SK-N-SH treated with all-trans-retinoic acid at 6 μM for 48 hours (cell line): ENCODE measurements around the gene MXD4.

Source experiments
- ATAC-seq: fragments of 200-7000 bp; cut with Tn5 transposase; 3 replicates; pipeline ENCODE4 v1.9.1; 2020; ENCODE audit warnings: mild to moderate bottlenecking, moderate library complexity
- ARNTL ChIP-seq: fragments of 450-650 bp; formaldehyde crosslinking; IDR thresholded peaks from 2 replicates; pipeline ENCODE4 v1.5.0; 2020; ENCODE audit warnings: low read depth, mild to moderate bottlenecking, moderate library complexity, borderline replicate concordance
- BACH2 ChIP-seq: fragments of 250-450 bp; sonication (Bioruptor Pico); IDR thresholded peaks from 2 replicates; pipeline ENCODE4 v1.9.0; 2021; ENCODE audit warnings: mild to moderate bottlenecking, borderline replicate concordance
- CREB5 ChIP-seq: fragments of 250-450 bp; sonication (Bioruptor Pico); IDR thresholded peaks from 2 replicates; pipeline ENCODE4 v1.5.1; 2020; ENCODE audit warnings: low read depth, mild to moderate bottlenecking, moderate library complexity
- ESRRG ChIP-seq: fragments of 250-450 bp; sonication (Bioruptor Pico); IDR thresholded peaks from 2 replicates; pipeline ENCODE4 v1.6.1; 2021; ENCODE audit warnings: mild to moderate bottlenecking
- GLIS3 ChIP-seq: fragments of 250-450 bp; sonication (Bioruptor Pico); IDR thresholded peaks from 2 replicates; pipeline ENCODE4 v1.5.0; 2020; ENCODE audit warnings: mild to moderate bottlenecking, moderate library complexity
- OSR1 ChIP-seq: fragments of 250-450 bp; sonication (Bioruptor Pico); IDR thresholded peaks from 2 replicates; pipeline ENCODE4 v1.8.0; 2022; ENCODE audit warnings: moderate library complexity, mild to moderate bottlenecking, inconsistent platforms
- PATZ1 ChIP-seq: fragments of 250-450 bp; sonication (Bioruptor Pico); IDR thresholded peaks from 2 replicates; pipeline ENCODE4 v1.8.0; 2020; ENCODE audit warnings: mild to moderate bottlenecking, moderate library complexity, borderline replicate concordance
- POU6F1 ChIP-seq: fragments of 250-450 bp; sonication (Bioruptor Pico); IDR thresholded peaks from 2 replicates; pipeline ENCODE4 v1.8.0; 2021; ENCODE audit warnings: low read depth, mild to moderate bottlenecking, moderate library complexity, borderline replicate concordance
- RARB ChIP-seq: fragments of 250-450 bp; sonication (Bioruptor Pico); IDR thresholded peaks from 2 replicates; pipeline ENCODE4 v1.8.0; 2021; ENCODE audit warnings: mild to moderate bottlenecking, moderate library complexity
- SNAI2 ChIP-seq: fragments of 250-450 bp; sonication (Bioruptor Pico); IDR thresholded peaks from 2 replicates; pipeline ENCODE4 v1.5.0; 2020; ENCODE audit warnings: mild to moderate bottlenecking, moderate library complexity
- TCF4 ChIP-seq: fragments of 250-450 bp; sonication (Bioruptor Pico); IDR thresholded peaks from 2 replicates; pipeline ENCODE4 v1.8.0; 2021; ENCODE audit warnings: mild to moderate bottlenecking, moderate library complexity, borderline replicate concordance
- TOX ChIP-seq: fragments of 250-450 bp; sonication (Bioruptor Pico); IDR thresholded peaks from 2 replicates; pipeline ENCODE4 v1.8.0; 2021; ENCODE audit warnings: mild to moderate bottlenecking, moderate library complexity, borderline replicate concordance
- TSHZ2 ChIP-seq: fragments of 250-450 bp; sonication (Bioruptor Pico); IDR thresholded peaks from 2 replicates; pipeline ENCODE4 v1.5.0; 2020; ENCODE audit warnings: mild to moderate bottlenecking, moderate library complexity
- ZC3H10 ChIP-seq: fragments of 250-450 bp; sonication (Bioruptor Pico); IDR thresholded peaks from 2 replicates; pipeline ENCODE4 v1.5.1; 2021; ENCODE audit warnings: mild to moderate bottlenecking, moderate library complexity
- ZFP3 ChIP-seq: fragments of 250-450 bp; sonication (Bioruptor Pico); IDR thresholded peaks from 2 replicates; pipeline ENCODE4 v1.5.0; 2020; ENCODE audit warnings: mild to moderate bottlenecking, moderate library complexity
- ZFP30 ChIP-seq: fragments of 450-650 bp; formaldehyde crosslinking; IDR thresholded peaks from 2 replicates; pipeline ENCODE4 v1.5.0; 2022; ENCODE audit warnings: mild to moderate bottlenecking, moderate library complexity
- ZNF565 ChIP-seq: fragments of 450-650 bp; formaldehyde crosslinking; conservative IDR thresholded peaks from 2 replicates; pipeline ENCODE4 v1.5.0; 2020; ENCODE audit warnings: low read depth, mild to moderate bottlenecking, moderate library complexity
- ZNF70 ChIP-seq: fragments of 450-650 bp; formaldehyde crosslinking; IDR thresholded peaks from 2 replicates; pipeline ENCODE4 v1.5.0; 2020; ENCODE audit warnings: mild to moderate bottlenecking, moderate library complexity
- ZNF8 ChIP-seq: fragments of 450-650 bp; formaldehyde crosslinking; IDR thresholded peaks from 2 replicates; pipeline ENCODE4 v1.5.0; 2020; ENCODE audit warnings: mild to moderate bottlenecking, moderate library complexity
- TF ChIP-seq, protein P1 (sequence below): fragments of 250-450 bp; sonication (Bioruptor Pico); IDR thresholded peaks from 2 replicates; pipeline ENCODE4 v1.5.1; 2021; ENCODE audit warnings: mild to moderate bottlenecking, moderate library complexity

MXD4 gene

DNA sequence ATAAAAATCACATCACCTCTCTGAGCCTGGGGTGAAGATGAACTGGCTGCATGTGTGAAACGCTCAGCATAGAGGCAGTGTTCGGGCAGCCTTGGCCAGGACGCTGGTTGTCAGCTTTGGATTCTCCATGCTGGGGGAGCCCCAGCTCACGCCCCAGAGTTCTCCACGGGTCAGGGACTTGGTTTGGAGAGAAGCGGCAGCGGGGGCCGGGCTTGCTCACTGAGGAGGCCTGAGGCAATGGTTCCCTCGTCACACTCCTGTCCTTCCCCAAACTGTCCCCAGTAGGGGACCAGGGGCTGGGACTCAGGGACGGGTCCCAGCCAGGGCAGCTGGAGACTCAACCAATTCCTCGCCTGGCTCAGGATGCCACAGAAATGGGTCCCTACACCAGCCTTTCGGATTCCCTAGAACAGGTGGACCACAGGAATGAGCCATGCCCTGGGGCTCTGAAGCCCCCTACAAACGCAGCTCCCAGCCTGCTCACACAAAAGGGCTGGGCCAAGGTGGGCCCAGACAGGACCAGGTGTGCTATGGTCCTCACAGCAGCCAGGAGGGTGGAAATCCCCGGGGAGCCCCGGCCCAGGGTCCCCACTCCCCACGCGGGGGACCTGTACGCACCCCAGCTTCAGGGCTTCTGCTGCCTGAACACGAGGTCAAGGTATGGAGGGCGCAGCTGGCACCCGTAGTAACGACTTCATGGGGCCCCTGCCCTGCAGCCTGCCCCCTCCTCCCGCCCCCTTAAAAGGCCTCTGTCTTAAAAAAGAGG is 1.4 kb downstream of the MXD4 start:
- no peak for TF ChIP-seq TSHZ2 (CRISPR knock-in tag)
- TF ChIP-seq ZFP30 (CRISPR knock-in tag), result no peak
- no peak for TF ChIP-seq SNAI2 (CRISPR knock-in tag)
- TF ChIP-seq, protein P1, sequence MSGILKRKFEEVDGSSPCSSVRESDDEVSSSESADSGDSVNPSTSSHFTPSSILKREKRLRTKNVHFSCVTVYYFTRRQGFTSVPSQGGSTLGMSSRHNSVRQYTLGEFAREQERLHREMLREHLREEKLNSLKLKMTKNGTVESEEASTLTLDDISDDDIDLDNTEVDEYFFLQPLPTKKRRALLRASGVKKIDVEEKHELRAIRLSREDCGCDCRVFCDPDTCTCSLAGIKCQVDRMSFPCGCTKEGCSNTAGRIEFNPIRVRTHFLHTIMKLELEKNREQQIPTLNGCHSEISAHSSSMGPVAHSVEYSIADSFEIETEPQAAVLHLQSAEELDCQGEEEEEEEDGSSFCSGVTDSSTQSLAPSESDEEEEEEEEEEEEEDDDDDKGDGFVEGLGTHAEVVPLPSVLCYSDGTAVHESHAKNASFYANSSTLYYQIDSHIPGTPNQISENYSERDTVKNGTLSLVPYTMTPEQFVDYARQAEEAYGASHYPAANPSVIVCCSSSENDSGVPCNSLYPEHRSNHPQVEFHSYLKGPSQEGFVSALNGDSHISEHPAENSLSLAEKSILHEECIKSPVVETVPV (CRISPR knock-in tag), result no peak
- no peak for TF ChIP-seq PATZ1 (CRISPR knock-in tag)
- no peak for TF ChIP-seq ESRRG (CRISPR knock-in tag)
- TF ChIP-seq CREB5 (CRISPR knock-in tag), result no peak
- no peak for TF ChIP-seq POU6F1
- TF ChIP-seq TCF4 (CRISPR knock-in tag), result no peak
- no peak for TF ChIP-seq BACH2
- TF ChIP-seq ARNTL, result no peak
- no peak for TF ChIP-seq ZC3H10 (CRISPR knock-in tag)
- no peak for TF ChIP-seq OSR1 (CRISPR knock-in tag)
- ATAC-seq, result no peak

- no peak for ATAC-seq
- no peak for TF ChIP-seq ESRRG (CRISPR knock-in tag)
- TF ChIP-seq GLIS3 (CRISPR knock-in tag), result no peak
- TF ChIP-seq ZFP3 (CRISPR knock-in tag), result no peak
- TF ChIP-seq RARB (CRISPR knock-in tag), result no peak
- TF ChIP-seq ZFP30 (CRISPR knock-in tag), result no peak
Observed at GRCh38 chr4:2259541-2260343, 2.2 kb downstream of the MXD4 start.

GRCh38 chr4:2259036-2259540 is 2.8 kb downstream of the MXD4 start:
- ATAC-seq, result no peak
- TF ChIP-seq TOX (CRISPR knock-in tag) (no peak), OSR1 (CRISPR knock-in tag) (no peak), ZNF565 (CRISPR knock-in tag) (no peak), PATZ1 (CRISPR knock-in tag) (no peak), ZC3H10 (CRISPR knock-in tag) (no peak), ZNF8 (CRISPR knock-in tag) (no peak), ESRRG (CRISPR knock-in tag) (no peak), ZNF70 (CRISPR knock-in tag) (no peak), TSHZ2 (CRISPR knock-in tag) (no peak)
- TF ChIP-seq, protein P1 (CRISPR knock-in tag), result no peak
